Measurements from ENCODE around the gene FAF1.
A peak's percentile ranks its signal among the peaks of the same experiment; 100 is the strongest.

Gene FAF1

DNA sequence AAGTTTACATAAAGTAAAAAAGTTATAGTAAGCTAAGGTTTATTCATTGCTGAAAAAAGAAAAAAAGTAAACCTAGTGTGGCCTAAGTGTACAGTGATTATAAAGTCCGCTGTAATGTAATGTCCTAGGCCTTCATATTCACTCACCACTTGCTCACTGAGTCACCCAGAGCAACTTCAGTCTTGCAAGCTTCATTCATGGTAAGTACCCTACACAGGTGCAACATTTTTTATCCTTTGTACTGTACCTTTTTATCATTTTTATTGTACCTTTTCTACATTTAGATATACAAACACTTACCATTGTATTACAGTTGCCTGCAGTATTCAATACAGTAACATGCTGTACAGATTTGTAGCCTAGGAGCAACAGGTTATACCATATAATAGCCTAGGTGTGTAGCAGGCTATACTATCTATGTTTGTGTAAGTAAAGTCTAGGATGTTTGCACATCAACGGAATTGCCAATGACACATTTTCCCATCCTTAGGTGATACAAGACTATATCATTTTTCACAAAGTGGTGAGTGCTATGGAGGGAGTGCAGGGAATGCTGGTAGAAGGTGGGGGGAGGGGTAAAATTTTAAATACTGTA lies 478.8 kb downstream of the FAF1 start:
- ChIA-PET CTCF (interaction anchor here (0.6 kb wide), 3 partner anchors 9 to 1300 kb away, joined by 3 to 5 read pairs (median 3); no protein-coding TSS in a partner anchor), POLR2A (ENCODE audit: low non-redundant PET) (no interaction called here)
- no peak overlapping the region for H3K27ac ChIP-seq
- TF ChIP-seq, protein P1, sequence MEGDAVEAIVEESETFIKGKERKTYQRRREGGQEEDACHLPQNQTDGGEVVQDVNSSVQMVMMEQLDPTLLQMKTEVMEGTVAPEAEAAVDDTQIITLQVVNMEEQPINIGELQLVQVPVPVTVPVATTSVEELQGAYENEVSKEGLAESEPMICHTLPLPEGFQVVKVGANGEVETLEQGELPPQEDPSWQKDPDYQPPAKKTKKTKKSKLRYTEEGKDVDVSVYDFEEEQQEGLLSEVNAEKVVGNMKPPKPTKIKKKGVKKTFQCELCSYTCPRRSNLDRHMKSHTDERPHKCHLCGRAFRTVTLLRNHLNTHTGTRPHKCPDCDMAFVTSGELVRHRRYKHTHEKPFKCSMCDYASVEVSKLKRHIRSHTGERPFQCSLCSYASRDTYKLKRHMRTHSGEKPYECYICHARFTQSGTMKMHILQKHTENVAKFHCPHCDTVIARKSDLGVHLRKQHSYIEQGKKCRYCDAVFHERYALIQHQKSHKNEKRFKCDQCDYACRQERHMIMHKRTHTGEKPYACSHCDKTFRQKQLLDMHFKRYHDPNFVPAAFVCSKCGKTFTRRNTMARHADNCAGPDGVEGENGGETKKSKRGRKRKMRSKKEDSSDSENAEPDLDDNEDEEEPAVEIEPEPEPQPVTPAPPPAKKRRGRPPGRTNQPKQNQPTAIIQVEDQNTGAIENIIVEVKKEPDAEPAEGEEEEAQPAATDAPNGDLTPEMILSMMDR (conservative IDR thresholded peaks at IDR 0.05; ENCODE audit: low read depth) = no peak
- no peak for DNase-seq (ENCODE audit: low spot score)

DNA sequence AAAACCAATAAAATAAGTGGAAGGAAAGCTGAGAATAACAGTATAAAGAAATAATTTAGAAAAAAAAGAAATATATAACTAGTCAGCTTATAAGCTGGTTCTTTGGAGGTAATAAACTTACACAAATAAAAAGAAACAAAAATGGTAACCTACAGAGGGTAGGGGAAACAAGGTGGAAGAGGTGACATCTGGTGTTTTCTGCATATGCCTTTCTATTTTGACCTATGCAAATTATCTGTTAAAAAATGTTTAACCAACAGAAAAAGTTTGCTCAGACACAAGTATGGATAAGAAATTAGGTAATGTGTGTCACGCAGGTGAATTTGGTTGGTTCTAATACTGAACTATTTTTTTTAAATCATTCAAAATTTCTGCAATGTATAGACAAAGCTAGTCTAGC lies 483.3 kb downstream of the FAF1 start:
- TF ChIP-seq, protein P1 (conservative IDR thresholded peaks at IDR 0.05; ENCODE audit: low read depth) = no peak
- ChIA-PET POLR2A (ENCODE audit: low non-redundant PET) (interaction anchor here (0.5 kb wide), 1 partner anchor 10 kb away, joined by 7 read pairs; no protein-coding TSS in a partner anchor), CTCF (interaction anchor here (0.8 kb wide), 1 partner anchor 102 kb away, joined by 4 read pairs; no protein-coding TSS in a partner anchor)
- no peak overlapping the region for H3K27ac ChIP-seq
- DNase-seq (ENCODE audit: low spot score) = no peak

DNA sequence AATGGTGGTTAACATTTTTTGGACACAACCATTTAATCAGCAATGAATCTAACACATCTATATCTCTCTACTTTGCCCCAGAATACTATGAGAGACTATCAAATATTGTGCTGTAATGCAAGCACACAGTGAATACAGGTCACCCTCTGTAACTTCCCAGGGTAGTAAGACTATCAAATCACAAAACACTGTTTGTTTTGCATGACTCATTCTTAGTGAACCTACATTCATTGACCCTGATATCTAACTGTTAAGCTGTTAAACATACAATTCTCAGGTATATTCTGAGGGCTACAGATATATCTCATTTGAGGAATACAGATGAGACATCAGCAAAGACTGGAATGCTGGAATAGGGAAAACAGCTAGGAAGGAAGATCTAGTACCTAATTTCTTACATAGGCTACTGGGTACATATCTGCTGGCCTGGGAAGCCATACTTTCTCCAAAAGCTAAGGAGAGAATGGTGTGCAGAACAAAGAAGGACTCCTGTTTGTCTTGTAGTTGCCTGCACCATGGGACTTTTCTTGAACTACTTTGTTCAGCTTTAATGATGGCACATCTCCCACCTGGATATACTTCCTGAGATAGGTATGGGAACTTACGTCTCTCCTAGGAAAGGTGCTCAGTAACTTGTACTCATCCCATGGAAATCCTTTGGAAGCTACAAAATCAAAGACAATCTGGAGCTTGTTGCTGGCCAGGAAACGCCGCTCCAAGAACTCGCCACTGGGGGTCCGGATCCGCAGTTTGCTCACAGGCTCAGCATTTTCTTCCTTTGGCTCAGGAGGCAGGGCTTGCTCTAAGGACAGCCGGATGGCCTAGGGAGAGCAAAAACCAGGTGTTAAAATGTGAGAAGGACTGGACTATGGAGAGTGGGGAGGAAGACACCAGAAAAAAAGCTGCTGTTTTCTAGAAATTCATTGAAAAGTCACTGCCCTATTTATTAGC lies 484.9 kb downstream of the FAF1 start:
- ChIA-PET CTCF (no interaction called here), POLR2A (ENCODE audit: low non-redundant PET) (no interaction called here)
- DNase-seq (ENCODE audit: low spot score) = peak; percentile 13
- no peak overlapping the region for H3K27ac ChIP-seq
- TF ChIP-seq, protein P1 (conservative IDR thresholded peaks at IDR 0.05; ENCODE audit: low read depth) = no peak

DNA sequence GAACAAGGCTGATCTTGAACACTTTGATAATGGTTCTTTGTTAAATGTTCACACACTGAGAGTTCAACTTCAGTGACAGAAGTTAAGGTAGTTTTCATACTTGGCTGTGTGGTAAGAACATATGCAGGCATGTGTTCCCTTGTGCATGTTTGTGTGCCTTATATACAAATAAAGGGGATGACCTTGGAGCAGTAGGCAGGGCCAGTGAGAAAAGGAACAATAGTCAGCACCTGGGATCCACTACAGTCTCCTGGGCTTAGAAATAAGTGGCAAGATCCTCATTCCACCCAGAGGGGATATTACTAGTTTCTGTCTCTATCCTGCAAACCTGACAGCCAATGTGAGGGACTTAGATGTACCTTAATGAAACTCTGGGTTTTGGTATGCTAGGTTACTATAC lies 486.6 kb downstream of the FAF1 start:
- CTCF ChIA-PET = no interaction called here
- TF ChIP-seq, protein P1 (conservative IDR thresholded peaks at IDR 0.05; ENCODE audit: low read depth) = no peak
- no peak overlapping the region for H3K27ac ChIP-seq
- DNase-seq (ENCODE audit: low spot score) = no peak
- POLR2A ChIA-PET (ENCODE audit: low non-redundant PET) = no interaction called here

DNA sequence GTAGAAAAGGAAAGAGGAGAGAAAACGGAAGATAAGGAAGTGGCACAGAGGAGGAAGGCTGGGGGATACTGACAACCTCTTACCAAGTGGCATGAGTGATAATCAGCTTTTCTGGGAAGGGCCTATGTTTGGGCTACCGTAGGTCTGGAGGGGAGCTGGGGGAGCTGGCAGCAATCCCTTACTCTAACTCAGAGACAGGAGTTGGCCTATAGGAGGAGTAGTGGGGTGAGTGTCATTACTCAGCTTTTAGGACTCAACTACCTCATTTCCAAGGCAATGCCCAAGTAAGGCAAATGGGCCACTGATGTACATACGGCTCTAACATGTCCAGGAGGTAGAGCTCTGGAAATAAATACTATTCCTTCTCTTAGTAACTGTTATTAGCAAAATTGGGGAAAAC lies 488.1 kb downstream of the FAF1 start:
- TF ChIP-seq, protein P1 (conservative IDR thresholded peaks at IDR 0.05; ENCODE audit: low read depth) = no peak
- ChIA-PET POLR2A (ENCODE audit: low non-redundant PET) (no interaction called here), CTCF (interaction anchor here (0.6 to 0.7 kb wide), 2 partner anchors 9 to 11 kb away, joined by 3 read pairs; no protein-coding TSS in a partner anchor)
- H3K27ac ChIP-seq = no peak overlapping the region
- DNase-seq (ENCODE audit: low spot score) = no peak

DNA sequence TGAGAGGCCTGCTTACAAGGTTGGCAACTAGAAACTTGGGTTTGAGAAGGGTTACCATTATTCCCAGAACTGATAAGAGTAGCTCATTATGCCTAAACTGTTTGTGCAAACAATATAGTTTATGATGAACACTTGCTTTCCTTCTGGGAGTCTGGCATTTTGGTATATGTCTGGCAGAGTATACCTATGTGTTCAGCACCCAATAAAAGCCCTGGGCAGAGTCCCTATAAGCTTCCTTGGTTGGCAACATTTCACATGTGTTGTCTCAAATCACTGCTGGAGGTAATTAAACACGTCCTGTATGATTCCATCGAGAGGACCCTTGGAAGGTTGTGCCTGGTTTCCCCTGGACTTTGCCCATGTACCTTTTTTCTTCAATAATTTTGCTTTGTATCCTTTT lies 497.1 kb downstream of the FAF1 start:
- H3K27ac ChIP-seq = no peak overlapping the region
- CTCF ChIA-PET = no interaction called here
- POLR2A ChIA-PET (ENCODE audit: low non-redundant PET) = no interaction called here
- TF ChIP-seq, protein P1 (conservative IDR thresholded peaks at IDR 0.05; ENCODE audit: low read depth) = no peak
- DNase-seq (ENCODE audit: low spot score) = no peak

Measured in RWPE1 (cell line).